Muscle of leg (tissue), 11 donors: ENCODE results near the gene ZMYM5. TPM values are rescaled to one million over a fixed set of nuclear protein-coding genes. Genes with fewer than 3 reads are reported as not detected.
"Not testable (repeated sequence)": the region's sequence is repeated elsewhere in the genome, so short reads cannot be mapped to it uniquely, and the experiment has no call there.

ENCODE experiments used
- DNase-seq: peaks from one replicate; pipeline ENCODE4 v3.0.0; 2013
- H3K27ac ChIP-seq: one replicate; pipeline ENCODE4 v1.5.1; 2013; ENCODE audit warnings: mild to moderate bottlenecking, low read length, control low read depth
- H3K27me3 ChIP-seq: one replicate; pipeline ENCODE4 v1.6.1; 2013; ENCODE audit warnings: low read length; ENCODE audit not compliant: control insufficient read depth, insufficient read depth
- H3K36me3 ChIP-seq: one replicate; pipeline ENCODE4 v1.6.1; 2013; ENCODE audit warnings: low read length; ENCODE audit not compliant: control insufficient read depth, insufficient read depth
- H3K4me1 ChIP-seq: one replicate; pipeline ENCODE4 v1.6.1; 2013; ENCODE audit warnings: low read length; ENCODE audit not compliant: control insufficient read depth, insufficient read depth
- H3K4me3 ChIP-seq: one replicate; pipeline ENCODE4 v1.5.1; 2013; ENCODE audit warnings: low read length, control low read depth
- H3K9me3 ChIP-seq: replicated peaks from 2 replicates; pipeline ENCODE4 v1.6.1; 2013; ENCODE audit warnings: low read depth, low read length; ENCODE audit not compliant: control insufficient read depth
- WGBS: methylation state at CpG from one replicate; pipeline ENCODE4 v1.1.5; 2013; ENCODE audit warnings: missing lambda C conversion rate; ENCODE audit not compliant: insufficient coverage; 5-methylcytosine and 5-hydroxymethylcytosine counted together
- polyA plus RNA-seq, 8 donors: library from polyadenylated mRNA; unstranded; fragments of 120-200 nt; gene quantifications; one replicate each; pipeline versions ENCODE4 v1.2.1 to v1.2.3, GENCODE V29; 2013; ENCODE audit warnings: inconsistent platforms in 1 of 8, low replicate concordance in 1 of 8; ENCODE audit not compliant: insufficient read length in 8 of 8, insufficient read depth in 1 of 8
- total RNA-seq: library from RNA; stranded (reverse); fragments of 120-200 nt; gene quantifications from one replicate; pipeline ENCODE4 v1.2.4, GENCODE V29; 2013

ZMYM5 gene
- total and polyA plus RNA-seq, 9 donors = 9.6 to 15.4 (median 12.2) TPM

- H3K4me1 ChIP-seq = no peaks in the 10 kb centered on the region
- 88% methylated on average over 4 of the region's 7 CpGs for WGBS
- no peak overlapping the region for H3K4me3 ChIP-seq
- H3K36me3 ChIP-seq = no peaks in the 10 kb centered on the region
- no peak overlapping the region for H3K27ac ChIP-seq
- H3K9me3 ChIP-seq = no peaks in the 10 kb centered on the region
- no peak for DNase-seq
- H3K27me3 ChIP-seq = no peaks in the 10 kb centered on the region
Observed at GRCh38 chr13:19795956-19796355, 67.5 kb downstream of the ZMYM5 start.

DNA sequence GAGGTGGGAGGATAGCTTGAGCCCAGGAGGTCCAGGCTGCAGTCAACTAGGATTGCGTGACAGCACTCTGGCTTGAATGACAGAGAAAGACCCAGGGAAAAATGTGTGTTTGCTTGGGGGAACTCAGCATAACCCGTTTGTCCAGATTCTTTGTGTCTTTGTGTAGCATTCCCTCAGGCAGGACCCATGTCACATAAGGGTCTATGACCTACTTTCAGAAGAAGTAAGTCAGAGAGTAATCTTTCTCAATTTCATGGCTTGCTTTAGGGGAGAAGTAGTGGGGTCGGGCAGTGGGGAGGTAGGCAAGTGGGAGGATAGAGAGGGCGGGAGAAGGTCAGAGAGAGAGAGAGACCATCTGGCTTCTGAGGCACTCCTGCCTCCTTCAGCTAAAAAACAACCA is 68.8 kb downstream of the ZMYM5 start:
- H3K4me1 ChIP-seq = no peaks in the 10 kb centered on the region
- 75% methylated on average over 3 of the region's 4 CpGs for WGBS
- H3K4me3 ChIP-seq = no peak overlapping the region
- H3K9me3 ChIP-seq = no peaks in the 10 kb centered on the region
- no peak overlapping the region for H3K27ac ChIP-seq
- H3K27me3 ChIP-seq = no peaks in the 10 kb centered on the region
- no peaks in the 10 kb centered on the region for H3K36me3 ChIP-seq
- DNase-seq = no peak

GRCh38 chr13:19791953-19792537 is 71.4 kb downstream of the ZMYM5 start:
- Histone ChIP-seq H3K36me3 (no peaks in the 10 kb centered on the region), H3K27me3 (no peaks in the 10 kb centered on the region), H3K9me3 (no peaks in the 10 kb centered on the region), H3K4me3 (no peak overlapping the region), H3K27ac (no peak overlapping the region), H3K4me1 (no peaks in the 10 kb centered on the region)
- WGBS = 89% methylated on average over 5 of the region's 7 CpGs
- no peak for DNase-seq

DNA sequence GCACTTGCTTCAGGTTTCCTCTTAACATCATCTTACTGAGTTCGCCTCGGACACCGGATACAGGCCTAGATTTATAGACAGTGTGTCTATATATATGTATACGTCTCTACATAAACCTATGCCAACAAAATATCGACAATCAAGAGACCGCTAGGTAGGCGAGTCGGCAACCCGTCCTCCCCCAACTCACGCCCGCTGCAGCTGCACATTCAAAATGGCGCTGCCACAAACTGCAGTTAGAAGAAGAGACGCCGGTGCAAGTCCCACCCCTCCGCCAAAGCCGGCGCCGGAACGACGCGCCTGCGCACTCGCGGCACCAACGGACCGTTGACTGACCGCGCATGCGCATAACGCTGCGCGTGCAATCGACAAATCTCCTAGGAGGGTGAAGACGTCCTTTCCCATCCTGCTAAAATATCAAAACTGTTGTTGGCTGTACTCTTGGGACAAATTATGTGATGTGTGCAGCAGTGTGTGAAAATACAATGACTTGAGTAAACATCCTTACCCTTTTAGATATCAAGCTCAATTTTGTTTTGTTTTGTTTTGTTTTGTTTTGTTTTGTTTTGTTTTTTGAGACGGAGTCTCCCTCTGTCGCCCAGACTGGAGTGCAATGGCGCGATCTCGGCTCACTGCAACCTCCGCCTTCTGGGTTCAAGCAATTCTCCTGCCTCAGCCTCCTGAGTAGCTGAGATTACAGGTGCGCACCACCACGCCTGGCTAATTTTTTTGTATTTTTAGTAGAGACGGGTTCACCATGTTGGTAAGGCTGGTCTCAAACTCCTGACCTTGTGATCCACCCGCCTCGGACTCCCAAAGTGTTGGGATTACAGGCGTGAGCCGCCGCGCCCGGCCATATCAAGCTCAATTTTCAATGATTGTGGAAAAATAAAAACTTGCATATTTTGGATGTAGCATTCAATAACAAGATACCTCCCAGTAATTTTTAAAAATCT is 80.4 kb downstream of the ZMYM5 start, which contains the start of gene PSPC1:
TSS of gene PSPC1 (minus strand) at position 219 of the 956 bp plus-strand sequence. CDS start at position 31, 188 bp downstream.
- H3K27ac ChIP-seq = peak within 1 kb of the TSS; percentile 98
- H3K27me3 ChIP-seq, H3K4me1 ChIP-seq, H3K9me3 ChIP-seq, H3K36me3 ChIP-seq: not testable (repeated sequence)
- peak within 1 kb of the TSS; percentile 92 for H3K4me3 ChIP-seq
- peak; percentile 98 for DNase-seq
- whole genome bisulfite sequencing = 12% methylated on average over 23 of the region's 50 CpGs

- H3K9me3 ChIP-seq = no peaks in the 10 kb centered on the region
- under 1% methylated on average over 67 of the region's 77 CpGs for WGBS
- DNase-seq = peak; percentile 75
- no peaks in the 10 kb centered on the region for H3K27me3 ChIP-seq
- H3K4me1 ChIP-seq = no peaks in the 10 kb centered on the region
- H3K4me3 ChIP-seq = peak overlapping the region; percentile 92
- peak overlapping the region; percentile 98 for H3K27ac ChIP-seq
- no peaks in the 10 kb centered on the region for H3K36me3 ChIP-seq
Observed at GRCh38 chr13:19782049-19782726, 81.3 kb downstream of the ZMYM5 start.

DNA sequence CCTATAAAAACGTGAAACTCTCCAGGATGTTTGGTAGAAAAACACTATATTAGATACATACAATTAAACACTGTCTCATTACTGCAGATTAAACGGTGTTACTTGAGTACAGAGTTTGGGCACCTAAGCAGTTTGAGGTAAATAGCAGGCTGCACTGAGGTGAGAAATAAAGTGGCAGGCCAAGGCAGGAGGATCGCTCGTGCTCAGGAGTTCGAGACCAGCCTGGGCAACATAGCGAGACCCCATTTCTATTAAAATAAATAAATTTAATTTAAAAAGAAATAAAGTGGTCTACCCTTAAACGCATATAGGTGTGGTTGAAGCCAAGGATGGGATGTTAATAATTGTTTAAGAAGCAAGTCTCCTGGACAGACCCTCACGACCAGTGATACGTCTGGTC is 81.9 kb downstream of the ZMYM5 start:
- Histone ChIP-seq H3K36me3 (no peaks in the 10 kb centered on the region), H3K9me3 (no peaks in the 10 kb centered on the region), H3K4me1 (no peaks in the 10 kb centered on the region), H3K4me3 (peak overlapping the region; percentile 92), H3K27me3 (no peaks in the 10 kb centered on the region), H3K27ac (peak overlapping the region; percentile 98)
- WGBS = 0% methylated on average over 2 of the region's 9 CpGs
- DNase-seq = peak; percentile 4

- DNase-seq, H3K4me1 ChIP-seq, H3K36me3 ChIP-seq, H3K9me3 ChIP-seq, H3K27me3 ChIP-seq, H3K27ac ChIP-seq: not testable (repeated sequence)
- 91% methylated on average over 10 of the region's 22 CpGs for WGBS
- H3K4me3 ChIP-seq = peak overlapping the region; percentile 92
Observed at GRCh38 chr13:19780753-19781418, 82.6 kb downstream of the ZMYM5 start.

Other genes with a start within 250 kb of the ZMYM5 start
- gene MPHOSPH8, start 230.0 kb downstream of the ZMYM5 start, total RNA-seq = 16.3 TPM
- 10 to 100 TPM; 29.7 to 40.9 (median 32.8) TPM for gene MPHOSPH8, start 230.0 kb downstream of the ZMYM5 start, polyA plus RNA-seq
- gene PSPC1, start 80.7 kb downstream of the ZMYM5 start, total RNA-seq = 46.6 TPM
- gene PSPC1, start 80.7 kb downstream of the ZMYM5 start, polyA plus RNA-seq = 10 to 100 TPM; 40.7 to 50.0 (median 44.9) TPM
- gene ZMYM2, start 95.1 kb upstream of the ZMYM5 start, total RNA-seq = 90.8 TPM
- gene ZMYM2, start 95.1 kb upstream of the ZMYM5 start, polyA plus RNA-seq = 10 to 100 TPM; 42.8 to 60.2 (median 48.4) TPM